H1 (cell line): ENCODE results near the gene TMED9. TPM values are rescaled to one million over a fixed set of nuclear protein-coding genes. Genes with fewer than 3 reads are reported as not detected.

Experiments
- CTCF ChIA-PET: fragments of 300-600 bp; sonication (Branson Sonifier 250); formaldehyde crosslinking; loops from one replicate; lab custom pipeline; 2021; ENCODE audit not compliant: partially characterized antibody; lab: Charles Lee
- POLR2A ChIA-PET: fragments of 300-600 bp; sonication (Branson Sonifier 250); formaldehyde crosslinking; loops from one replicate; lab custom pipeline; 2021; ENCODE audit warnings: inconsistent platforms; ENCODE audit not compliant: partially characterized antibody; lab: Charles Lee
- DNase-seq, 2 experiments: peaks; one replicate each; pipeline versions ENCODE4 v3.0.0 to v3.0.0-alpha.2; 2010 to 2022; ENCODE audit warnings: low spot score in 2 of 2, low read depth in 1 of 2, mixed read lengths in 1 of 2
- FAIRE-seq: peaks from 2 replicates; lab custom pipeline; 2011; peaks lifted over from hg19 to GRCh38; lab: Jason Lieb, UNC
- H2AFZ ChIP-seq: 2 replicates; pipeline ENCODE4 v1.8.1; 2012; ENCODE audit warnings: low read length, inconsistent platforms
- H2AK5ac ChIP-seq: 2 replicates; pipeline ENCODE4 v1.6.1; 2013; ENCODE audit warnings: low read depth, low read length
- H2BK120ac ChIP-seq: replicated peaks from 2 replicates; pipeline ENCODE3; 2013; ENCODE audit warnings: low read depth, low read length, inconsistent platforms
- H2BK12ac ChIP-seq: 2 replicates; pipeline ENCODE4 v1.6.1; 2013; ENCODE audit warnings: low read depth, low read length
- H2BK15ac ChIP-seq: 2 replicates; pipeline ENCODE4 v1.6.1; 2013; ENCODE audit warnings: low read length
- H2BK20ac ChIP-seq: 2 replicates; pipeline ENCODE4 v1.6.1; 2013; ENCODE audit warnings: low read length
- H2BK5ac ChIP-seq: 2 replicates; pipeline ENCODE4 v1.6.1; 2013; ENCODE audit warnings: low read depth, low read length
- H3K14ac ChIP-seq: 2 replicates; pipeline ENCODE4 v1.6.1; 2013; ENCODE audit warnings: inconsistent platforms; ENCODE audit not compliant: insufficient read length
- H3K18ac ChIP-seq: 2 replicates; pipeline ENCODE4 v1.6.1; 2013; ENCODE audit warnings: low read length; ENCODE audit errors: extremely low read depth
- H3K23ac ChIP-seq: 2 replicates; pipeline ENCODE4 v1.6.1; 2013; ENCODE audit warnings: inconsistent platforms; ENCODE audit not compliant: insufficient read length
- H3K23me2 ChIP-seq: 2 replicates; pipeline ENCODE4 v1.6.1; 2013; ENCODE audit warnings: low read depth, low read length
- H3K27ac ChIP-seq: 2 replicates; pipeline ENCODE4 v1.6.1; 2011; ENCODE audit warnings: low read depth, low read length, inconsistent platforms
- H3K27me3 ChIP-seq, 4 experiments: replicated peaks in 1 of 4; 1 replicate in 1 of 4; 2 replicates in 3 of 4; pipeline versions ENCODE4 v1.6.1 to v1.8.1; 2011 to 2013; ENCODE audit warnings: low read length in 3 of 4, mild to moderate bottlenecking in 3 of 4, inconsistent platforms in 2 of 4, mixed read lengths in 2 of 4, moderate library complexity in 1 of 4; ENCODE audit not compliant: control insufficient read depth in 3 of 4, insufficient read depth in 3 of 4; ENCODE audit errors: extremely low read depth in 1 of 4
- H3K36me3 ChIP-seq, 4 experiments: 2 replicates each; pipeline versions ENCODE4 v1.6.1 to v1.8.1; 2011 to 2013; ENCODE audit warnings: mild to moderate bottlenecking in 4 of 4, low read length in 3 of 4, moderate library complexity in 2 of 4, control low read depth in 1 of 4, inconsistent platforms in 1 of 4; ENCODE audit not compliant: insufficient read depth in 4 of 4, control insufficient read depth in 2 of 4
- H3K4ac ChIP-seq: replicated peaks from 2 replicates; pipeline ENCODE3; 2013; ENCODE audit warnings: low read length, low read depth, mixed read lengths, inconsistent platforms; ENCODE audit not compliant: insufficient read length
- H3K4me1 ChIP-seq, 4 experiments: replicated peaks in 1 of 4; 1 replicate in 1 of 4; 2 replicates in 3 of 4; pipeline versions ENCODE4 v1.6.1 to v1.8.1; 2011 to 2013; ENCODE audit warnings: low read length in 3 of 4, inconsistent platforms in 2 of 4, mixed read lengths in 1 of 4; ENCODE audit not compliant: insufficient read depth in 4 of 4, control insufficient read depth in 3 of 4
- H3K4me2 ChIP-seq, 2 experiments: 2 replicates each; pipeline versions ENCODE4 v1.6.1 to v1.8.1; 2011 to 2013; ENCODE audit warnings: low read depth in 2 of 2, low read length in 2 of 2, control low read depth in 1 of 2, inconsistent platforms in 1 of 2, mild to moderate bottlenecking in 1 of 2; ENCODE audit not compliant: insufficient read depth in 1 of 2
- H3K4me3 ChIP-seq, 4 experiments: fragments of 200-600, 300-600 bp in 1 of 4; sonication (generic), shearing (Covaris generic), sonication (Bioruptor Twin) in 1 of 4; 2 replicates each; pipeline versions ENCODE4 v1.5.1 to v1.8.1; 2011 to 2016; ENCODE audit warnings: low read length in 4 of 4, low read depth in 3 of 4, control low read depth in 2 of 4, inconsistent platforms in 2 of 4, mild to moderate bottlenecking in 2 of 4, mixed read lengths in 1 of 4, moderate library complexity in 1 of 4; ENCODE audit not compliant: insufficient read depth in 2 of 4; ENCODE audit errors: extremely low read depth in 1 of 4
- H3K56ac ChIP-seq: replicated peaks from 2 replicates; pipeline ENCODE3; 2013; ENCODE audit warnings: low read depth, mild to moderate bottlenecking, mixed read lengths, low read length, inconsistent platforms; ENCODE audit not compliant: insufficient read length
- H3K79me1 ChIP-seq: 2 replicates; pipeline ENCODE4 v1.6.1; 2013; ENCODE audit warnings: low read depth, low read length, control low read depth
- H3K79me2 ChIP-seq, 2 experiments: 2 replicates each; pipeline versions ENCODE4 v1.6.1 to v1.8.1; 2012 to 2013; ENCODE audit warnings: low read length in 2 of 2, mild to moderate bottlenecking in 2 of 2, inconsistent platforms in 1 of 2; ENCODE audit not compliant: insufficient read depth in 2 of 2, control insufficient read depth in 1 of 2
- H3K9ac ChIP-seq, 4 experiments: replicated peaks in 1 of 4; 1 replicate in 1 of 4; 2 replicates in 3 of 4; pipeline versions ENCODE4 v1.6.1 to v1.8.1; 2011 to 2013; ENCODE audit warnings: low read depth in 3 of 4, low read length in 3 of 4, control low read depth in 2 of 4, mild to moderate bottlenecking in 2 of 4, moderate library complexity in 2 of 4, inconsistent platforms in 1 of 4; ENCODE audit errors: extremely low read depth in 1 of 4
- H3K9me3 ChIP-seq, 2 experiments: 2 replicates each; pipeline versions ENCODE4 v1.6.1 to v1.8.1; 2012 to 2013; ENCODE audit warnings: mild to moderate bottlenecking in 2 of 2, moderate library complexity in 2 of 2, control low read depth in 1 of 2, inconsistent platforms in 1 of 2, low read depth in 1 of 2, low read length in 1 of 2, mixed read lengths in 1 of 2; ENCODE audit not compliant: insufficient read depth in 2 of 2
- H4K20me1 ChIP-seq, 2 experiments: replicated peaks in 1 of 2; 2 replicates each; pipeline versions ENCODE3 to v1.8.1; 2011 to 2013; ENCODE audit warnings: inconsistent platforms in 2 of 2, low read length in 2 of 2, mild to moderate bottlenecking in 1 of 2; ENCODE audit not compliant: insufficient read depth in 2 of 2, control insufficient read depth in 1 of 2
- H4K5ac ChIP-seq: 2 replicates; pipeline ENCODE4 v1.6.1; 2013; ENCODE audit warnings: low read length, low read depth, mixed read lengths, inconsistent platforms; ENCODE audit not compliant: insufficient read length
- H4K8ac ChIP-seq: 2 replicates; pipeline ENCODE4 v1.8.0; 2013; ENCODE audit warnings: mild to moderate bottlenecking, moderate library complexity, low read length, inconsistent platforms; ENCODE audit not compliant: insufficient read depth; ENCODE audit errors: extremely low read depth
- H4K91ac ChIP-seq: replicated peaks from 2 replicates; pipeline ENCODE3; 2013; ENCODE audit warnings: low read length, mixed read lengths, inconsistent platforms; ENCODE audit not compliant: insufficient read length
- EZH2 ChIP-seq: fragments of 200-600 bp; sonication (generic); IDR thresholded peaks from 2 replicates; pipeline ENCODE4 v1.7.1; 2012; ENCODE audit warnings: low read depth, mild to moderate bottlenecking, moderate library complexity, low read length, inconsistent platforms; ENCODE audit not compliant: severe bottlenecking
- MAX ChIP-seq: IDR thresholded peaks from 2 replicates; pipeline ENCODE4 v1.6.1; 2012; ENCODE audit warnings: inconsistent platforms
- POLR2AphosphoS5 ChIP-seq: IDR thresholded peaks from 2 replicates; pipeline ENCODE4 v1.6.1; 2011; ENCODE audit warnings: low read depth, low read length
- RNF2 ChIP-seq: fragments of 200-900, 300-1000 bp; sonication (generic); IDR thresholded peaks from 2 replicates; pipeline ENCODE4 v1.7.1; 2016; ENCODE audit warnings: borderline replicate concordance, low read depth, mild to moderate bottlenecking, antibody characterized with exemption, low read length; ENCODE audit not compliant: poor library complexity, severe bottlenecking; ENCODE audit errors: missing control alignments
- SIRT6 ChIP-seq: IDR thresholded peaks from one replicate; pipeline ENCODE4 v1.7.1; 2012; ENCODE audit warnings: low read length, inconsistent platforms
- WGBS, 2 experiments: shearing (Covaris generic) in 1 of 2; methylation state at CpG; one replicate each; pipeline versions ENCODE4 v1.1.6 to v1.1.7; 2013 to 2015; ENCODE audit warnings: low lambda C conversion rate in 2 of 2, mixed read lengths in 2 of 2, inconsistent platforms in 1 of 2, low coverage in 1 of 2, missing lambda C conversion rate in 1 of 2; ENCODE audit not compliant: insufficient replicate concordance in 2 of 2, insufficient coverage in 1 of 2, insufficient read length in 1 of 2; ENCODE audit errors: extremely low coverage in 1 of 2, missing lambda C conversion rate in 1 of 2; 5-methylcytosine and 5-hydroxymethylcytosine counted together
- polyA plus RNA-seq, 7 experiments: library from polyadenylated mRNA; depleted of rRNA in 3 of 7; stranded (reverse) in 5 of 7; unstranded in 2 of 7; fragments of >200 nt in 5 of 7; fragments of 200-250 nt in 2 of 7; gene quantifications; 1 replicate in 5 of 7; 2 replicates in 1 of 7; 4 replicates in 1 of 7; pipeline versions ENCODE4 v1.2.1 to v1.2.3, GENCODE V29; 2011 to 2013; ENCODE audit warnings: missing spikeins in 2 of 7, mixed read lengths in 2 of 7
- total RNA-seq: library from RNA; stranded (reverse); fragmentation: NEBNext Ultra II Directional; extraction: Animal tissue kit (Norgen Biotek cat#: 25700); gene quantifications from 2 replicates; pipeline ENCODE4 v1.2.1, GENCODE V29; 2021

TMED9 gene
- total and polyA plus RNA-seq, 2 of the 8 experiments (the other 6 are each of a cell fraction or from before 2014, with no cell fraction given) = 130 to 160 TPM

- Histone ChIP-seq H2BK15ac (no peak overlapping the region), H2BK12ac (no peak overlapping the region), H3K36me3 (peaks cover 11 to 32% (median 22%) of the 10 kb centered on the region in 4 experiments; a peak in 6 of 8 replicates), H3K9me3 (no peaks in the 10 kb centered on the region), H2BK5ac (no peak overlapping the region), H3K14ac (no peak overlapping the region), H3K79me2 (peaks cover 4% of the 10 kb centered on the region in 2 experiments; a peak in 2 of 4 replicates), H3K27ac (no peak overlapping the region), H3K4me2 (no peak overlapping the region), H3K23ac (no peak overlapping the region), H3K18ac (no peak overlapping the region), H3K4ac (no peak overlapping the region), H4K5ac (no peak overlapping the region), H2BK120ac (no peak overlapping the region), H2AFZ (no peak overlapping the region), H3K27me3 (peaks cover 0 to 2% (median 0%) of the 10 kb centered on the region in 4 experiments; a peak in 2 of 7 replicates), H2AK5ac (no peak overlapping the region), H3K23me2 (peaks cover 11% of the 10 kb centered on the region), H4K91ac (no peak overlapping the region), H3K56ac (no peak overlapping the region), H3K4me1 (peaks cover 0 to 3% (median 2%) of the 10 kb centered on the region in 4 experiments; a peak in 3 of 7 replicates), H2BK20ac (no peak overlapping the region), H3K79me1 (no peaks in the 10 kb centered on the region; the same call in none of the 2 replicates), H4K20me1 (peaks cover 2 to 4% of the 10 kb centered on the region in 2 experiments), H3K9ac (no peak overlapping the region), H3K4me3 (no peak overlapping the region), H4K8ac (no peak overlapping the region)
- ChIA-PET POLR2A (interaction anchor here (0.6 to 8.8 kb wide), 5 partner anchors 14 to 536 kb away, joined by 3 to 72 read pairs (median 3); no protein-coding TSS in a partner anchor), CTCF (interaction anchor here (1.0 to 3.2 kb wide), 3 partner anchors 12 to 226 kb away, joined by 3 to 14 read pairs (median 4); no protein-coding TSS in a partner anchor)
- WGBS, 2 experiments = 89% methylated on average over 2 of the region's 2 CpGs; no CpG with 5 or more reads in 1 of the 2 experiments
- TF ChIP-seq EZH2 (no peak), POLR2AphosphoS5 (no peak), SIRT6 (no peak), RNF2 (no peak), MAX (no peak)
- FAIRE-seq (no peak), DNase-seq (no peak)
Observed at GRCh38 chr5:177595991-177596774, 4.2 kb downstream of the TMED9 start.
